MM.1S (cell line): ENCODE measurements around the gene CPA5.

Experiments used
- CTCF ChIP-seq: fragments of 300-600 bp; sonication (generic); IDR thresholded peaks from 2 replicates; pipeline ENCODE4 v1.5.1; 2016; ENCODE audit warnings: antibody characterized with exemption, low read length, mixed read lengths
- EZH2phosphoT487 ChIP-seq: fragments of 300-600 bp; sonication (generic); IDR thresholded peaks from 2 replicates; pipeline ENCODE4 v1.6.1; 2018; ENCODE audit warnings: antibody characterized with exemption, low read length

- TF ChIP-seq EZH2phosphoT487: no peak
- no peak for TF ChIP-seq CTCF
Observed at GRCh38 chr7:130383187-130383980, 38.8 kb downstream of the CPA5 start.
